ENCODE measurements around the gene ACP2.

GRCh38 chr11:47254386-47254785 lies 5.8 kb upstream of the ACP2 start:
- no peak for TF ChIP-seq FOXM1 (IDR thresholded peaks at IDR 0.05; ENCODE audit: borderline replicate concordance)
- TF ChIP-seq NFRKB (IDR thresholded peaks at IDR 0.05) = no peak
- TF ChIP-seq BHLHE40 (IDR thresholded peaks at IDR 0.05; ENCODE audit: borderline replicate concordance) = no peak
- TF ChIP-seq ZNF384 (IDR thresholded peaks at IDR 0.05) = no peak
